Parietal lobe (tissue), 2 donors: ENCODE measurements around the gene JAG1. TPM values are rescaled to one million over a fixed set of nuclear protein-coding genes. Genes with fewer than 3 reads are reported as not detected.

ENCODE experiments used
- small RNA-seq: library from RNA; depleted of rRNA; stranded (forward); fragments of <200 nt; gene quantifications from one replicate; pipeline ENCODE3, GENCODE V24; 2014; ENCODE audit warnings: low replicate concordance
- total RNA-seq: library from RNA; depleted of rRNA; stranded (reverse); fragments of >200 nt; gene quantifications from one replicate; pipeline ENCODE4 v1.2.3, GENCODE V29; 2014

The JAG1 gene
- 33.8 TPM for total RNA-seq

DNA sequence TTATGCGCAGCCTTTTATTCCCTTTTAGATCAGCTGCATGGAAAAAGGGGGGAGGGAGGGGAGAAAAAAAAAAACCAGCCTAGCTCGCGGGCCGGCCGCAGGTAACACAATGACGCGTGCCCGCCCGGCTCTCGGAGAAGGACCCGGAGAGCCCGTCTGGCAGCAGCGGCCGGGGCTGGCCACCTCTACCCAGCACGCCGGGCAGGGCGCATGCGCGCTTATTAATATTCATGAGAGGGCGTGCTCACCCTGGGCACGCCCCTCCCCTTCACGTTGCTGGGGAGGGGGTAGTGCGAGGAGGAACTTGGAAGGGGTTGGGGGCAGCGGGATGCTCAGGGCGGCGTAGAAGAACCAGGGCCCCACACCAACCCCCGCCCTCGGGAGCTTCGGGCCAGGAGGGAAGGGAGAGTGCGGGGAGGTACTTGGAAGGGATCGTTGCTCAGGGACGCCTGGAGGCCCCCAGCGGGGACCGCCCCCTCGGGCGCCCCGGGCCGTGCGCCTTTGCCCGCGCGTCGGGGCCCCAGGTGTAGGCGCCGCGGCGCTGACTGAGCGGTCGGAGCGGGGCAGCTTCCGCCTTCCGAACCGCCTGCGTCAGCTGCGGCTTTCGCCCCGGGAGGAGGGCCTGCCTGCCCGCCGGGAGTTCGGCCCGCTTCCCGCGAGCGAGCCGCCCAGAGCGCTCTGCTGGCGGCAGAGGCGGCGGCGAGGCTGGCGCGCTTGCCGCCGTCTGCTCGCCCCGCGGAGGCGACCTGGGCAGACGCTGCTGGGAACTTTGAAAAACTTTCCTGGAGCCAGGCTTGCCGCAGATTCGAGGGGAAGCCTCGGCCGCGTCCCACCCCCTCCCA lies at the start of gene JAG1:
TSS of gene JAG1 (minus strand) at position 158 of the 842 bp plus-strand sequence. CDS start 469 bp downstream, outside the sequence.

Small RNA genes within 50 kb of the gene (small RNA-seq; reads per million reads assigned to genes)
- gene MIR6870 = not detected

Other genes starting within 250 kb of the JAG1 start
- gene MKKS, start 239.8 kb downstream of the JAG1 start, total RNA-seq = 24.1 TPM
- 7.8 TPM for gene SLX4IP, start 238.7 kb downstream of the JAG1 start, total RNA-seq